Left ventricle myocardium inferior (tissue), 1 donor: Measurements from ENCODE around the gene CREB5. TPM values are rescaled to one million over a fixed set of nuclear protein-coding genes. Genes with fewer than 3 reads are reported as not detected.
A peak's percentile ranks its signal among the peaks of the same experiment; 100 is the strongest.

ENCODE experiments used
- DNase-seq: peaks from one replicate; pipeline ENCODE4 v3.0.0-alpha.2; 2020
- H3K27ac ChIP-seq: fragments of 200-600 bp; replicated peaks from 2 replicates; pipeline ENCODE4 v1.8.0; 2021
- H3K27me3 ChIP-seq: fragments of 200-600 bp; 2 replicates; pipeline ENCODE4 v1.8.0; 2021; ENCODE audit warnings: low read depth
- H3K36me3 ChIP-seq: fragments of 200-600 bp; 2 replicates; pipeline ENCODE4 v1.8.0; 2021
- H3K4me1 ChIP-seq: fragments of 200-600 bp; 2 replicates; pipeline ENCODE4 v1.8.0; 2021
- H3K4me3 ChIP-seq: fragments of 200-600 bp; 2 replicates; pipeline ENCODE4 v1.8.0; 2021; ENCODE audit warnings: mild to moderate bottlenecking, moderate library complexity
- H3K9me3 ChIP-seq: fragments of 200-600 bp; replicated peaks from 2 replicates; pipeline ENCODE4 v1.8.0; 2021
- intact Hi-C: fragments of 100-400 bp; cut with micrococcal nuclease; formaldehyde crosslinking; loops from one replicate; pipeline ENCODE4 v1.11.0; 2022
- total RNA-seq: library from RNA; stranded (reverse); fragmentation: NEBNext Ultra II Directional; extraction: Animal tissue kit (Norgen Biotek cat#: 25700); gene quantifications from one replicate; pipeline ENCODE4 v1.2.1, GENCODE V29; 2021
- TF ChIP-seq, protein P1 (sequence below): fragments of 200-600 bp; IDR thresholded peaks from 2 replicates; pipeline ENCODE4 v1.8.0; 2021; ENCODE audit warnings: antibody characterized with exemption, mild to moderate bottlenecking, borderline replicate concordance
- donor health status: DM: no; HTN: yes; CAD: no; lungs with severe emphysema.

Gene CREB5
- total RNA-seq, 1 donor from 2014 or later, result 9.8 TPM

DNA sequence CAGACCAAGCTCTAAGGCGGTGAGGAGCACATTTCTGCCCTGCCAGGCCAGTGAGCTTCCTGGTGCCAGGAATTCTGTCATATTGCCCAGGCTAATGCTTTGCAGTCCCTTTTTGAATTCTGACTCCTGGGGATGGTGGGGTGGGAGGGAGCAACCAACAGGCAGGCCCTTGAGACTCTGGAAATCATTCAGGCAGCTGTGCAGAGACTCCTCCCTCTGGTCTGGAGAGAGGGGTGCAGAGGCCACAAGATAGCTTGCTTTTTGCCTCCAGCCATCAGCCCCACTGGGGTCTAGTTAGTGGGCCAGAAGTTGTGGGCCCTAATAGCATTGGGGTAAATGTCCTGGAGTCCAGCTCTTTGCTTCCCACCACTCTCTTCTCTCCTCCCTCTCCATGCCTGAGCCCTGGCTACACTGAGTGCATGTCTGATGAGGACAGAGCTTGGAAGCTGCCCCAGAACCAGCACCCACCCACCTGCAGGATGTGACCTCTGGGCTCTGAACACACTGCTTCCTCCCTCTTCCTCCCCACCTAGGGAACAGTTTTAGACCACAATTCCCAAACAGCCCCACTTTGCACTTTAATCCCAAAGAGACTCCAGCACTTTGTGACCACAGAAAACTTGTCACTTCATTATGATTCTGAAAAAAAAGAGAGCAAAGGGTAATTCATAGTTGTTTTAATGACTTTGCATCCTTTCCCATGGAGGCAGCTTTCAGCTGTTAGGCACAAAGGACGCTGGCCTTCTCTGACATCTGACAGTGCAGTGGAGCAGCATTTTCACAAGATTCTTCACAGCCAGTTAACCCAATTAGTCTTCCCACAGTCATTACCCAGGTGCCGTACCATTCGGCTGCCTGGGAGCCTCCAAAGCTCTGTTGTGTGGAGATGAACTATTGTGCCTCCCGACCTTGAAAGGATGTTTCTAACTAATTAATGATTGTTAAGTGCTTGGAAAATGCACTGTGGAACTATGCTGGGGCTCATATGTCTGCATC lies 283.3 kb downstream of the CREB5 start:
- Histone ChIP-seq H3K4me3 (no peak overlapping the region), H3K9me3 (no peaks in the 10 kb centered on the region), H3K27ac (peak overlapping the region; percentile 78), H3K36me3 (no peaks in the 10 kb centered on the region), H3K4me1 (peaks cover 65% of the 10 kb centered on the region), H3K27me3 (no peaks in the 10 kb centered on the region)
- TF ChIP-seq, protein P1, sequence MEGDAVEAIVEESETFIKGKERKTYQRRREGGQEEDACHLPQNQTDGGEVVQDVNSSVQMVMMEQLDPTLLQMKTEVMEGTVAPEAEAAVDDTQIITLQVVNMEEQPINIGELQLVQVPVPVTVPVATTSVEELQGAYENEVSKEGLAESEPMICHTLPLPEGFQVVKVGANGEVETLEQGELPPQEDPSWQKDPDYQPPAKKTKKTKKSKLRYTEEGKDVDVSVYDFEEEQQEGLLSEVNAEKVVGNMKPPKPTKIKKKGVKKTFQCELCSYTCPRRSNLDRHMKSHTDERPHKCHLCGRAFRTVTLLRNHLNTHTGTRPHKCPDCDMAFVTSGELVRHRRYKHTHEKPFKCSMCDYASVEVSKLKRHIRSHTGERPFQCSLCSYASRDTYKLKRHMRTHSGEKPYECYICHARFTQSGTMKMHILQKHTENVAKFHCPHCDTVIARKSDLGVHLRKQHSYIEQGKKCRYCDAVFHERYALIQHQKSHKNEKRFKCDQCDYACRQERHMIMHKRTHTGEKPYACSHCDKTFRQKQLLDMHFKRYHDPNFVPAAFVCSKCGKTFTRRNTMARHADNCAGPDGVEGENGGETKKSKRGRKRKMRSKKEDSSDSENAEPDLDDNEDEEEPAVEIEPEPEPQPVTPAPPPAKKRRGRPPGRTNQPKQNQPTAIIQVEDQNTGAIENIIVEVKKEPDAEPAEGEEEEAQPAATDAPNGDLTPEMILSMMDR, result no peak
- intact Hi-C loops, result no loop called here
- peak; percentile 38 for DNase-seq

- Histone ChIP-seq H3K4me1 (peaks cover 82% of the 10 kb centered on the region), H3K36me3 (no peaks in the 10 kb centered on the region), H3K9me3 (no peaks in the 10 kb centered on the region), H3K27me3 (no peaks in the 10 kb centered on the region), H3K27ac (peak overlapping the region; percentile 65), H3K4me3 (no peak overlapping the region)
- intact Hi-C loops, result no loop called here
- TF ChIP-seq, protein P1, result no peak
- DNase-seq, result no peak
Observed at GRCh38 chr7:28697913-28698563, 285.7 kb downstream of the CREB5 start.

DNA sequence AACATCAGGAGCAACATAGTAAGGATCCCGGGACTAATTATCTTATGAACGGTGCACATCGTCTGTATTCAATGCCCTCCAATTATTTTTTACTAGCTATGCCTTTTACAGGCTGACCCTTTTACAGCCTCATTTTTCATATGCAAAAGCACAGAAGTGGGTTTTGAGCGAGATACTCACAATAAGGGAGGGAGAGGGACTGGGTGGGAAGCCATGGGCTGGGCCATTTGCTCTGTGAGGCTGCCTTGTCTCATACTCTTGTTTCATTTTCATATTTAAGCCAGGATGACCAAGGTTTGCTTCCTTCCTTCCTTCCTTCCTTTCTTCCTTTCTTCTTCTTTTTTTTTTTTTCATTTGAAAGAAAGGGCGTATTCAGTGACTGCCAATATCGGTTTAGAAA lies 286.5 kb downstream of the CREB5 start:
- intact Hi-C loops, result no loop called here
- Histone ChIP-seq H3K9me3 (no peaks in the 10 kb centered on the region), H3K27ac (peak overlapping the region; percentile 65), H3K4me1 (peaks cover 84% of the 10 kb centered on the region), H3K4me3 (peak overlapping the region; percentile 44), H3K36me3 (no peaks in the 10 kb centered on the region), H3K27me3 (no peaks in the 10 kb centered on the region)
- DNase-seq, result no peak
- TF ChIP-seq, protein P1, result no peak

DNA sequence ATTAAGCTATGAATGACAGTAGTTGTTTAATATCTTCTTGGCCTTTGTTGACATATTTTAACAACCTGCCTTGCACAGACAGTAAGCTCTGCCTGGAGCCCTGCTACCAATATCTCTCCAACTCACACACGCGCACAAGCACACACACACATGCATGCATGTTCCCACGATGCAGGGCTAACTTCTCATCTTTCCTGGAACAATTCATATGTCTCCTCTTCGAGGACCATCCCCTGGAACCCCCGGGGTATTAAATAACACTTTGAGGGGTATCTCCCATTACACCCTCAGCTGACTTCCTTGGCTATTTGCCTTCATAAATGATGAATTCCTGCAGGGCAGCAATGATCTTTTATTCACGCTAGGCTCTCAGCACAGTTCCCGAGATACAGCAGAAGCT lies 287.8 kb downstream of the CREB5 start:
- Histone ChIP-seq H3K4me3 (peak overlapping the region; percentile 14), H3K4me1 (peaks cover 73% of the 10 kb centered on the region), H3K27me3 (no peaks in the 10 kb centered on the region), H3K27ac (peak overlapping the region; percentile 65), H3K9me3 (no peaks in the 10 kb centered on the region), H3K36me3 (no peaks in the 10 kb centered on the region)
- DNase-seq, result no peak
- TF ChIP-seq, protein P1, result no peak
- intact Hi-C loops, result no loop called here

- Histone ChIP-seq H3K36me3 (no peaks in the 10 kb centered on the region), H3K9me3 (no peaks in the 10 kb centered on the region), H3K27ac (peak overlapping the region; percentile 65), H3K4me3 (peak overlapping the region; percentile 14), H3K4me1 (peaks cover 66% of the 10 kb centered on the region), H3K27me3 (no peaks in the 10 kb centered on the region)
- no peak for DNase-seq
- TF ChIP-seq, protein P1, result no peak
- intact Hi-C loops, result no loop called here
Observed at GRCh38 chr7:28700790-28701203, 288.5 kb downstream of the CREB5 start.
